Occipital lobe (tissue), 2 donors: ENCODE measurements around the gene TBC1D9B. TPM values are rescaled to one million over a fixed set of nuclear protein-coding genes. Genes with fewer than 3 reads are reported as not detected.

Source experiments
- DNase-seq: peaks from one replicate; lab custom pipeline; 2025; lab: John Stamatoyannopoulos, UW
- total RNA-seq: library from RNA; depleted of rRNA; stranded (reverse); fragments of >200 nt; gene quantifications from one replicate; pipeline ENCODE4 v1.2.3, GENCODE V29; 2014

Gene TBC1D9B
- total RNA-seq, 1 donor from 2014 or later = 23.9 TPM

GRCh38 chr5:179870403-179870903, 37.2 kb downstream of the TBC1D9B start:
- DNase-seq = no peak

GRCh38 chr5:179869641-179870402, 37.9 kb downstream of the TBC1D9B start:
- no peak for DNase-seq

- DNase-seq = no peak
Measured at GRCh38 chr5:179869101-179869500, 38.6 kb downstream of the TBC1D9B start.

- DNase-seq = no peak
Measured at GRCh38 chr5:179868541-179868940, 39.2 kb downstream of the TBC1D9B start.

- DNase-seq = no peak
Measured at GRCh38 chr5:179867476-179867875, 40.2 kb downstream of the TBC1D9B start.

GRCh38 chr5:179867079-179867465, 40.6 kb downstream of the TBC1D9B start:
- no peak for DNase-seq

- DNase-seq = no peak
Measured at GRCh38 chr5:179866241-179867078, 41.2 kb downstream of the TBC1D9B start.

GRCh38 chr5:179865491-179866240, 42.0 kb downstream of the TBC1D9B start:
- DNase-seq = no peak

- DNase-seq = no peak
Measured at GRCh38 chr5:179864686-179865085, 43.0 kb downstream of the TBC1D9B start.

- DNase-seq = no peak
Measured at GRCh38 chr5:179863449-179864085, 44.1 kb downstream of the TBC1D9B start.

- DNase-seq = no peak
Measured at GRCh38 chr5:179862891-179863290, 44.8 kb downstream of the TBC1D9B start.

GRCh38 chr5:179862296-179862695, 45.4 kb downstream of the TBC1D9B start:
- no peak for DNase-seq

- DNase-seq = no peak
Measured at GRCh38 chr5:179860301-179860700, 47.4 kb downstream of the TBC1D9B start.

- peak; percentile 97 for DNase-seq
Measured at GRCh38 chr5:179858586-179859427, 48.9 kb downstream of the TBC1D9B start, which contains the start of gene MRNIP. Gene MRNIP, minus strand, starts transcription at chr5:179858817. Its CDS starts 21 bp downstream, at chr5:179858796.

GRCh38 chr5:179858241-179858585, 49.5 kb downstream of the TBC1D9B start:
- DNase-seq = no peak

- no peak for DNase-seq
Measured at GRCh38 chr5:179854356-179854755, 53.3 kb downstream of the TBC1D9B start.

GRCh38 chr5:179852993-179853547, 54.6 kb downstream of the TBC1D9B start:
- no peak for DNase-seq

GRCh38 chr5:179841621-179842020, 66.1 kb downstream of the TBC1D9B start:
- no peak for DNase-seq

- DNase-seq = no peak
Measured at GRCh38 chr5:179840766-179841165, 66.9 kb downstream of the TBC1D9B start.

GRCh38 chr5:179840321-179840720, 67.4 kb downstream of the TBC1D9B start:
- DNase-seq = no peak
